IPS DF 4.7 (cell line): ENCODE results near the gene DNAAF1.
"Not testable (repeated sequence)": the region's sequence is repeated elsewhere in the genome, so short reads cannot be mapped to it uniquely, and the experiment has no call there.

Experiments
- DNase-seq: peaks from one replicate; pipeline ENCODE4 v3.0.0-alpha.2; 2013; ENCODE audit warnings: low spot score; ENCODE audit errors: extremely low read depth

Gene DNAAF1

GRCh38 chr16:84144859-84145639 lies at the start of gene DNAAF1, which contains the start of gene HSDL1:
TSS of gene DNAAF1 (plus strand) at chr16:84145308. CDS start at chr16:84145441, 133 bp downstream.
TSS of gene HSDL1 (minus strand) at chr16:84145177. CDS start at chr16:84131321, 13,856 bp downstream.
- no peak for DNase-seq

- DNase-seq, result no peak
Observed at GRCh38 chr16:84095466-84095865, 49.6 kb upstream of the DNAAF1 start.

GRCh38 chr16:84096447-84097005 lies 48.6 kb upstream of the DNAAF1 start:
- DNase-seq, result no peak

GRCh38 chr16:84098939-84099338 lies 46.2 kb upstream of the DNAAF1 start:
- no peak for DNase-seq

GRCh38 chr16:84103678-84104077 lies 41.4 kb upstream of the DNAAF1 start:
- DNase-seq, result no peak

- DNase-seq, result no peak
Observed at GRCh38 chr16:84104231-84104630, 40.9 kb upstream of the DNAAF1 start.

- no peak for DNase-seq
Observed at GRCh38 chr16:84105301-84105815, 39.8 kb upstream of the DNAAF1 start.

GRCh38 chr16:84105948-84106740 lies 39.0 kb upstream of the DNAAF1 start:
- DNase-seq, result no peak

- DNase-seq, result no peak
Observed at GRCh38 chr16:84107921-84108320, 37.2 kb upstream of the DNAAF1 start.

- no peak for DNase-seq
Observed at GRCh38 chr16:84109598-84110335, 35.3 kb upstream of the DNAAF1 start.

GRCh38 chr16:84110527-84110926 lies 34.6 kb upstream of the DNAAF1 start:
- DNase-seq, result no peak

- DNase-seq, result no peak
Observed at GRCh38 chr16:84111525-84111924, 33.6 kb upstream of the DNAAF1 start.

GRCh38 chr16:84111949-84112348 lies 33.2 kb upstream of the DNAAF1 start:
- not testable (repeated sequence) for DNase-seq

- DNase-seq, result no peak
Observed at GRCh38 chr16:84115919-84116719, 29.0 kb upstream of the DNAAF1 start.

GRCh38 chr16:84116720-84117493 lies 28.2 kb upstream of the DNAAF1 start, which contains the start of gene MBTPS1:
TSS of gene MBTPS1 (minus strand) at chr16:84116942. CDS start at chr16:84101783, 15,159 bp downstream.
- DNase-seq, result peak; percentile 69

- no peak for DNase-seq
Observed at GRCh38 chr16:84117494-84117843, 27.6 kb upstream of the DNAAF1 start.

- not testable (repeated sequence) for DNase-seq
Observed at GRCh38 chr16:84118315-84118714, 26.8 kb upstream of the DNAAF1 start.

GRCh38 chr16:84119368-84119767 lies 25.7 kb upstream of the DNAAF1 start:
- DNase-seq, result no peak

- no peak for DNase-seq
Observed at GRCh38 chr16:84120023-84120422, 25.1 kb upstream of the DNAAF1 start.

GRCh38 chr16:84121007-84121406 lies 24.1 kb upstream of the DNAAF1 start:
- no peak for DNase-seq
